HL-60/S4 treated with retinoic acid at 250 ng/mL for 4 days and 3 days (cell line): ENCODE measurements around the gene C17orf78.
"Not testable (repeated sequence)": the region's sequence is repeated elsewhere in the genome, so short reads cannot be mapped to it uniquely, and the experiment has no call there.

Experiments used
- in situ Hi-C: fragments of 300-500 bp; cut with MboI; formaldehyde crosslinking; loops from 2 replicates; pipeline ENCODE4 v1.7.0; 2022; ENCODE audit warnings: low sequenced_read_pairs

Gene C17orf78

DNA sequence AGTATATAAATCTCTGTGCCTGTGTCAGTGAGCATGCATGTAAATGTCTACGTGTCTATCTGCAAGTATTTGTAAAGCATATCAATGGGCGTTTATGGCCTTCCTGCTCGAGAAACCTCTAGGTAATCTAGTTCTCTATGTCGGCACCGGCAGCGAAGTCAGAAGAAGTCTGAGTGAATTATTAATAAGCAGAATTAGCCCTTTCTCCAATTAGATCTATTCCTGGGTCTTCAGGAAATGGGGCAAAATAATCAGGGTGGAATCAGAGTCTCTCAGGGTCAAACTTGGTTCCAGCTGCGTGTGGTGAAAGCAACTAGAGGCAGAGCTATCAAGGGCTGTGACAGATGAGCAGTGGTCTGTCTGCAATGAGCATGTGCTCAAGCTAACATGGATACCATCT, at the start of gene C17orf78:
Gene C17orf78, plus strand, starts transcription at position 280 of the 400 bp plus-strand sequence. Its CDS starts 108 bp downstream, at position 388.
- in situ Hi-C loops, result loop anchor here (25.0 kb wide), 1 partner anchor 763 kb away; the partner anchor contains the start of gene MRM1

DNA sequence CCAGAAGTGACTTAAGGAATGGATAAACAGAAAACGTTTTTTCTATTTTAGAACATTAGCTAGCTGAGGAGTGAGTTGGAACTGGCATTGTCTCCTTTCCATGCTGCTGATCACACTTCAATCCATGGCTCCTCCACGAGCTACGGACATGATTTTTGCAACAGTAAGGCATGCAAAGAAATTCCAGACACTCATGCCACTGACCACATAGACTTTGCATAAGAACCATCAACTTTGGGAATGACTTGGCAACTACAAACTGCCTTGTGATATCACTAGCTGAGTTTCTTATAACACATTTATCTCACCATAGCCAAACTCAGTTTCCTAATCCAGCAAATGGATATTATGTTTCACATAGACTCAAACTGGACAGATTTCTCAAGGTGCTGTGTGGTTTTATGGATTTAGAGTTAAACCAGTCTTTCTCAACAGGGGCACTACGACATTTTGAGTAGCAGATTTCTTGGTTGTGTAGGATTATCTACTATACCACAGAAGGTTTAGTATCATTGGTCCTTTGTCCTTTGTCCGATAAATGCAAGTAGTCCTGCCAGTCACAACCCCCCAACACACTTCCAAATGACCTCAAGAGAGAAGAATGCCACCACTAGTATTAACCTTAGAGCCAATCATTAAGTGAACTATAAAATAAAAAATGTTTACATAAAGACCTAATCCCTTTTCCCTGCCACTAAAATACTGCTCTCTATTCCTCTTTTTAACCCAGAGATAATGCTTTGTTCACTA, 48.3 kb upstream of the C17orf78 start:
- in situ Hi-C loops, result no loop called here

DNA sequence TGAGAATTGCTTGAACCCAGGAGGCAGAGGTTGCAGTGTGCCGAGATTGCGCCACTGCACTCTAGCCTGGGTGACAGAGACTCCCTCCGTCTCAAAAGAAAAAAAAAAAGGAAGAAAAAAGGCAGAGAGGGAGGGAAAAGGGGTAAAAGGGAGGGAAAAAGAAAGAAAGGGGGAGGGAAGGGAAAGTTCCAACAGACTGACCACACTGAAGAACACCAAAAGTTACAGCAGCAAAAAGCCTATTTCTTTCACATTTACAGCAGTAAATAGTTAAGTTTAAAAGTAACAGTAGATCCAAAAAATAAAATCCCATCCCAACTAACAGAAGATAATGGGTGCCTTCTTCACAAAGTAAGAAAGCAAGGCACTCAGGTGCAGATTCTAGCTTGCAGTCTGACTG, 36.9 kb upstream of the C17orf78 start:
- in situ Hi-C loops, result no loop called here

DNA sequence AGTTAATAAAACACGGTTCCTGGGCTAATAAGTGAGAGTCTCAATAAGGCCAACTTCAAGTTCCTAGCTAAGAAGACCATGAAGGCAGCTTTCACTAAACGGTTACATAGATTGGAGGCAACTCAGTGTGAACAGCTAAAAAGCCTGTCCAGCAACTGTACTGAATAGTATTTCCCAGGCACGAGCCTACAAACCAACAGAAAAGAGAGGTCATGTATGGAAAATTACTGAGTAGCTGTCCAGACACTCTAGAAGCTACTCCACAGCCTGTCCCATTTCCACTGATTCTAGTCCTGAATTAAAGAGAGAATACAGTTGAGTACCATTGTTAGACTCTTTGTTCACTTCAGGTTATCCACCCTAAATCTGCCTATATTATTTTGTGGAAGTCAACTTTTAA, 36.5 kb upstream of the C17orf78 start:
- in situ Hi-C loops, result no loop called here

DNA sequence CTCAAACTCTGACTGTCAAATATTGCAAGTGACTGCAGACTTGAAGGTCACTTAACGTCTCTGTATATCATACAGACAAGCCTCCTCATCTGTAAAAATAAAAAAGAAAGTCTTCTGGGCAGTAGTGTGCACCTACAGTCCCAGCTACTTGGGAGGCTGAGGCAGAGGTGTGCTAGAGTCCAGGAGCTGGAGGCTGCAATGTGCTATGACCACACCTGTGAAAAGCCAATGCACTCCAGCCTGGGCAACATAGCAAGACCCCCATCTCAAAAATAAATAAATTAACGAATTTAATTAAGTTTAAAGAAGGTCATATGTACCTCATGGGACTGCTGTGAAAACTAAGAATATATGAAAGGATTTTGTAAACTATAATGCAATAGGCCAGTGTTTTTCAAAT, 35.0 kb upstream of the C17orf78 start:
- in situ Hi-C loops, result no loop called here

DNA sequence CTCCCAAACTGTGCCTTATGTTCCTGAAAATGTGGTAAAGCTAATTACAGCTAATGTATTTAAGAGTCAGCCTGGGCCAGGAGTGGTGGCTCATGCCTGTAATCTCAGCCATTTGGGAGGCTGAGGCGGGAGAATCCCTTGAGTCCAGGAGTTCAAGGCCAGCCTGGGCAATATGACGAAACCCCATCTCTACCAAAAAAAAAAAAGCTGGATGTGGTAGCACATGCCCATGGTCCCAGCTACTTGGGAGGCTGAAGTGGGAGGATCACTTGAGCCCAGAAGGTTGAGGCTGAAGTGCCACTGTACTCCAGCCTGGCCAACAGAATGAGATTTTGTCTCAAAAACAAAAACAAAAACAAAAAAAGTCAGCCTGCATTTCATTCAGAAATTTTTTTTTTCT, 33.2 kb upstream of the C17orf78 start:
- in situ Hi-C loops, result no loop called here

DNA sequence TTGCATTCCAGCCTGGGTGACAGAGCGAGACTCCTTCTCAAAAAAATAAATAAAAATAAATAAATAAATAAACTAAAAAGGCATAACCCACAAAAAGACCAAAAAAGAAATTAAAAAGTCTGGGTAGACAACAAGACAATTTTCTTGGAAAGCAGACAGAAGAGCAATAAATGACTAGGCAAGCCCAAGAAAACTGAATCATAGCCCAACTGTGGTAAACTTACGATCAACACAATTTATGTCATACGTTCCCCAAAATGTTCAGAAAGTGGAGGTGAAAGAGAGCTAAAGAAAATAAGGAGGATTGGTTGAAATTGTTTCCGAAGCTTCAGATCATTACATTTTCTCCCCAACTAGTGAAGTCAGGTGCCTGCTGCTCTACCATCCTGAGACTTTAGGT, 31.3 kb upstream of the C17orf78 start:
- in situ Hi-C loops, result no loop called here

DNA sequence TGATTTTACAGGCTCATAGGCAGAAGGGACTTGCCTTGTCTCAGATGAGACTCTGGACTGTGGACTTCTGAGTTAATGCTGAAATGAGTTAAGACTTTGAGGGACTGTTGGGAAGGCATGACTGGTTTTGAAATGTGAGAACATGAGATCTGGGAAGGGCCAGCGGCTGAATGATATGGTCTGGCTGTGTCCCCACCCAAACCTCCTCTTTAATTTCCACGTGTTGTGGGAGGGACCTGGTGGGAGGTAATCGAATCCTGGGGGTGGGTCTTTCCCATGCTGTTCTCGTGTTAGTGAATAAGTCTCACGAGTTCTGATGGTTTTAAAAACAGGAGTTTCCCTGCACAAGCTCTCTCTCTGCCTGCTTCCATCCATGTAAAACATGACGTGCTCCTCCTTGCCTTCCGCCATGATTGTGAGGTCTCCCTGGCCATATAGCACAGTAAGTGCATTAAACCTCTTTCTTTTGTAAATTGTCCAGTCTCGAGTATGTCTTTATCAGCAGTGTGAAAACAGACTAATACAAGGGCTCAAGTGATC, 28.9 kb upstream of the C17orf78 start:
- in situ Hi-C loops, result not testable (repeated sequence)

DNA sequence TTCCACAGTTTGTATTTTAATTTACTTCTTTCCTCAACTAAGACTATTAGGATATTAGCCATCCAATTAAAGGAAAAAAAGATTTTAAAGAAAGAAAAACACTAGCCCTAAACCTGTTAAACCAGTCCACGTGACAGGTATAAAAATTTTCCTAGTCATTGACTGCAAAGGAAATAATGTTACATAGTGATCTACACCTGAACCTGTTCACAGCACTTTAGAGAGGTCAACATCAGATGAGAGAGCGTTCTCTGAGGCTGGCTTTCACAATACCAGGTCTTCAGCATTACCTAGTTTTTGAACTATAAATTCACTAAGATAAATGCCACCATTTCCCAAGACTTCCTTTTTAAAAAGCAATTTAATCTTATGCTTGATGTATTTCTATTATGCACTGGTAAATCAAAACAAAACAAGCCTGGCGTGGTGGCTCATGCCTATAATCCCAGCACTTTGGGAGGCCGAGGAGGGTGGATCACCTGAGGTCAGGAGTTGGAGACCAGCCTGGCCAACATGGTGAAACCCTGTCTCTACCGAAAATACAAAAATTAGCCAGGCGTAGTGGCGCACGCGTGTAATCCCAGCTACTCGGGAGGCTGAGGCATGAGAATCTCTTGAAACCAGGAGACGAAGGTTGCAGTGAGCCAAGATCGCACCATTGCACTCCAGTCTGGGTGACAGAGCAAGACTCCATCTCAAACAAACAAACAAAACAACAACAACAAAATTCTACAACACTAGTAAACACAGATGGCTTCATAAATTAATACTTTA, 18.8 kb upstream of the C17orf78 start:
- in situ Hi-C loops, result not testable (repeated sequence)

DNA sequence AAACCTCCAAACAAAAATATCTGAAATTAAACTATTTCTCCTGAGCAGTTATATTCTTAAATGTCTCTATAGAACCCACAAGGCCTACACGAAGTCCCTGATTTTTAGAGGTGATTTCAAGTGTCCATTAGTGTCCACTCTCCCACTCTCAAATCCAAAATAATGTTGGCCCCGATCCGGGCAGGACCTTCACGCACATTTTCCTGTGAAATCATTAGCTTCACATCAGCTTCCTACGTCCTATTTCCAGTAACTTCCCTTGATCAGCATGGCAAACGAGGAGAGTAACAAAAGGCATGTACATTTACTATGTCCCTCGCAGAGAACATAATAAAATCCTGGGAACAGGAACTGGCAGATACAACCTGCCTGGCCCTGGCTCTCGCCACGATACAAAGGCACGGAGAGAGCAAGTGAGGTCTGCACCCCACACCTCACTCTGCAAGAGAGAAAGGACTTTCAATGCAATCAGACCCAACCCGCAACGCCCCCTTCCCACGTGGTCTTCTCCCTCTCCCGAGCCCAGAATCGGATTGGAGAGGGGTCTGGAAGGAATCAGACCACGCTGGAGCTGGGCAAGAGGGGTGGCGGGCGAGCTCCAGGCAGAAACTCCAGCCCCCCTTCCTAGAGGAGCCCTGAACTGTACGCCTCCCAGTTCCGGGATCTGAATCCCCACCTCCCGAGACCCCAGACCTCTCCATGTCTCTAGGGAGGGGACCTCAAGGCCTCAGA, 17.5 kb upstream of the C17orf78 start:
- in situ Hi-C loops, result no loop called here

DNA sequence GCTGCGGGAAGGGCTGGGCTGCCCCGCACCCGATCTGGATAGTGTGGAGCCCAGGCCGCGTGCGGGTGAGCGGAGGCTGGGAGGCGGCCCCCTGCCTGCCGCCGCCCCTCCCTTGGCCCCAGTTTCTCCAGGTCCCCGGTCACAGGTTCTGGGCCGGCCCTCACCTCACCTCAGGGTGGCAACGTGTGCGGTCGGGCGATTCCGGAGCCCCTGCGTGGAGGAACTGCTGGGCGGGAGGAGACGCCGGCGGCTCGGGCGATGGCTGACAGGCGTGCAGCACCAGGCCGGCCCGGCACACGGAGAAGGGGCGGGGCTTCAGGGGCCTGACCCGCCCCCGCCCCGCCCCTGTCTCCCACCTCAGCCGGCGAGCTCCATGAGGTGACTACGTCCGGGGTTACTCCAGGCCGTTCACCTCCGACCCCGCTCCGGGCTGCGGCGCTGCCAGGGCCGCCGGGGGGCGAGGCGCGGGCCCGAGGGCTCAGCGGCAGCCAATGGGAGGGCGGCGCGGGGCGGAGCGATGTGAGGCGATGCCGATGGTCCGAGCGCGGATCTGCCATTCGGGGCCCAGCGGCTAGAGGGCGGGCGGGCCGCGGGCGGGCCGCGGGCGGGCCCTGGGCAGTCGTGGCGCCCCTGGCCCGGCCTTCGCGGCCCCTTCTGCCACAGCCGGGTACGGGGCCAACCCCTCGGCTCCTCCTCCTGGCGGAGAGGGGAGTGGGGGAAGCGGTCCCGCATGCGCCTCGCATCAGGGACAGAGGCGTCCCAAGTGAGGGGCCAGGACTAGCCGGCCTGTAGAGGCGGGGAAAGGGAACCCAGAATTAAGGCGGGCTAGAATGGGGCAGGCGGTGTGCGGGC, 16.7 kb upstream of the C17orf78 start:
- in situ Hi-C loops, result no loop called here

DNA sequence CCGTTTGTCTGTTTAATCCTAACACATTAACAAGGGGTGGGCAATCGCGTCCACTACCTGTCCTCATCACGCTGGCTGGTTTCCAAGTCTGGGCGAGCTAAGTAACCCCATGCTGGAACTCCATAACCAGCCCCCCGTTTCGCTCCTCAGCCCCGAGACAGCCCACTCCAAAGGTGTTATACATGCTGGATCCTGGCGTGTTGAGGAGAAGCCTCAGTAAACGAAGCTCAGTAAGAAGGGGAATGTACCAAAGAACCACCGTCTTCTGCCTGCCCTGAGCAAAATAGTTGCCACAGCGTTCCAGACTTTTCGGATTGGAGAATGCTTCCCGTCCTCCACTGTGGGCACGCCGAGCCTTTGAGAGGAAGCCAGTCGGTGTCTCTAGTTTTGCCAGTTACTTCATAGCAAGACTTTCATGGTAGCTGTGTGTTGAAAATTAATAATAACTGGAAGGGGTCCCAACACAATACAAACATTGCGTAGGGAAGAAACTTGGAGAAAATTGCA, 16.1 kb upstream of the C17orf78 start:
- in situ Hi-C loops, result no loop called here

DNA sequence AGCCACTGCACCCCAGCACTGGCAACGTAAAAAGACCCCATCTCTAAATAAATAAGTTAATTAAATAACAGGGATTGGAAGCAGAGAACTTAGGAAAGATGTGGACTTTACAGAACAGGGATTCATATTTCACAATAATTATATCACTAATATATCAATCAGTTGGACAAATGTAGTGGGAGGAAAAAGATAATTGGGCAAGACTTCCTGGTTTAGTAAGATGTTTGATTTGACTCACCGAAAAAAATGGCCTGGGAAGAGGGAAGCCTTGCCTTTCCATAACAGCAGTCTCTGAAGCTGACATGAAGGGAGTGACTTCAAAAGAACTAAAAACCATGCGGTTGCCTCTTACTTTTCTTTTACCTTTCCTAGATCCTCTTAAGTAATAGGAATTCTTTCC, 15.2 kb upstream of the C17orf78 start:
- in situ Hi-C loops, result no loop called here

DNA sequence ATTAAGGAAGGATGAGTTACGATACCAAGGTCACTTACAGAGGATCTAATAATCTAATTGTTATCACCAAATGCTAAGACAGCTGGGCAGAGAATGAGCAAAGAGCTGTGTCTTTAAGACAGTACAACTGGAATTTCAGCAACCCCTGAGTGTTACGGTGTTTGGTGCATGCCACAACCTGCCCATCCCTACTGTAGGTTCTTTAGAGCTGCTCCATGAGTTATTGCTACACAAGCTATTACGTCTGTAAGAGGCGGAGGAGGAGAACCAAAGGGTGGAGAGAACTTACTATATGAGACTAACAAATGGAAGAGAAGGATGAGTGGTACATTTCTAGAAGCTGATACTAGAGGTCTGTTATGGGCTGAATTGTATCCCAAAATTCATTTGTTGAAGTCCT, 14.2 kb upstream of the C17orf78 start:
- in situ Hi-C loops, result no loop called here

DNA sequence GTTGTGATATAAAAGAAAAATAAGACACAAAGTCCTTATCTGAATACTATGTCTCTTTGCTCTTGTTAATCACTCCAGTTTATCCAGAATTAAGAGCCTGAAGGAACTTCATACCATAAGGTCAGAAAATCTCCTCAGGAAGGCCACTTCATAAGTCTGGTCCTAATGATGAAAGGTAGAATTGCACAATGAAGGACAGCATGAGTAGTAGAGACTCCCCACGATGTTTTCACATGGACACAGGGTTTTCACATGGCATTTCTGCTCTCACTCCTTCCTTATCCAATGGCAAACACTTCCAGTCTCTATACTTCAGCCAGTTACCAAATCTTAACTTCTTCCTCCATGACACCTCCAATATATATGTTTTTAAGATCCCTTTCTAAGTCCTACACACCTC, 10.2 kb upstream of the C17orf78 start:
- in situ Hi-C loops, result no loop called here

DNA sequence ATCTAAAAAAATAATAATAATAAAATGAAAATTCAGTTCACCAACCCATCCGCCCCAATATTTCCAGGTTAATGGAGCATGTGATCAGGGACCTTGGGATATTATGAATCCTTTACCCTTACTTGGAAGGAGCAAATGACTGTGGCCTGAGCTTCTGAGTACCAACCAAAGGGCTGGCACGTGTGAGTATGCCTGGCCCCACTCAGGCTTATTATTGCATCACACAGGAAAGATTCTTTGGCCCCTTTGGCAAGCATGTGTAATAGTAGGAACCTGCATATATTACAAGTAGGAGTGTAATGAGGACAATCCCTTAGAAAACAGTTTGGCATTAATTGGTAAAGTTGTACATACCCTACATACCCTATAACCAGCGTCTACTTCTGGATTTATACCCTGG, 7.2 kb upstream of the C17orf78 start:
- in situ Hi-C loops, result no loop called here

DNA sequence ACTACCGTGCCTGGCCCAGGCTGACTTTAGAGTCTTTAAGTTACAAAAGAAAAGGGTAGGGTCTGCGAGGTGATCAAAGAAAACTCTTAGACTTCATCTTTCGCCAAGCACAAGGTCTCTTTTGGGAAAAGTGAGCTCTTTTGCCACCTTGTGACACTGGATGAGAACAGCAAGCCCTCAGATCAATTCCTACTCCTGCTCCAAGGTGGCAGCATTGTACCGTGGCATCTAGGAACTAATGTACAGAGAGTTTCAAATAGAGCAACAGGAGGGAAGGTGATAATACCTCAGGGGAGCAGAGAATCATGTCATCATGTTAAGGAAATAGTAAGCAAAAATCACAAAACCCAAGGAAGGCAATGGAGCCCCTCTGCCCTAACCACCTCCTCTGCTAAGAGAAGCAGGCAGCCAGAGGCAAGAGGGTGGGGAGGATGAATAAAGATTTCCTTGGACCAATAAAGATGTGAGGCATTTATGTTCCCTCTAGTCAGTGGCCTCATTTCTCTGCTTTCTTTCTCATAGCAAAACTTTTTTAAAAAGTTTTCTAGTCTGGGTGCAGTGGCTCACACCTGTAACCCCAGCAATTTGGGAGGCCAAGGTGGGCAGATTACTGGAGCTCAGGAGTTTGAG, 2.1 kb upstream of the C17orf78 start:
- in situ Hi-C loops, result no loop called here

DNA sequence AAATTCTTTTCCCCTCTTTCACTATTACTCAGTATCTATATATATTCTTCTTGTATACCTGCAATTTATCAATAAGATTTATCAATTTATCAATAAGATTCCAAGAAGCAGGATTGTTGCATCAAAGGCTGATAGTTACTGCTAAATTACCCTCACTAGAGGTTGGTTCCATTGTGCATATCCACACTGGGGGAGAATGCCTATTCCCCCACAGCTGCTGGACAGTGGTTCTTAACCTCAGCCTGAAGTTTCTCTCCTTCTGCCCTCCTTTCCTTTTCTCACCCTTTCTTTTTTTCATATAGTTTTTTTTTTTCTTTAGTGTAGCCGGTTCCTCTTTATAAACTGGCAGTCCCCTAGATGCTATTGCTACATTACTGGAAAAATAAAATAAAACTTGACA, 6.3 kb downstream of the C17orf78 start:
- in situ Hi-C loops, result loop anchor here (25.0 kb wide), 1 partner anchor 770 kb away; the partner anchor contains the start of gene MRM1

DNA sequence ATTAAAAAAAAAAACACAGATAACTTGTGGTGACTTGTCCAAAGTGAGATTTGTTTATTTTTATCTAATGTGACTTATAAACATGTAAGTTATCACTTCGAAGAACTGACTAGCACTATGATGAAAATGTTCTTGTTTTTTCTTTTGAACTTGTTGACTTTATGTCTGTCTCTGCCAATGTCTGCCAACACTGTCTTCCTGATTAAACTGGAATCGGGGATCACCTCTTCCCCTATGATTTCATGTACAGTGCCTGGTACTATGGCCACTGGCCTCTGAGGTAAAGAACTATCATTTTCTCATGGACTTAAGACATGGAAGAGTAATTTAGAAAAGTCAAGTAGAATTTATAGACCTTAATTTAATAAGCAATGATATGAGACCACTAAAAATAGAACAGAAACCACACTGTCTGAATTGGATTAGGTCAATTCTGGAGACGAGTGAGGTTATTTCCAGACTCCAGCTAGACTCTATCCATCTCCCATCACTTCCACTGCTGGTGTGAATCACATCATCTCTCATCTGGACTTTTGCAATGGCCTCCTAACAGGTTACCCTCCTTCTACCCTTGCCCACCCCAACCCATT, 8.9 kb downstream of the C17orf78 start:
- in situ Hi-C loops, result loop anchor here (25.0 kb wide), 1 partner anchor 772 kb away; the partner anchor contains the start of gene MRM1
